Measurements from ENCODE around the gene SPDEF.

SPDEF gene

GRCh38 chr6:34526241-34526972 lies 29.7 kb downstream of the SPDEF start:
- DNase-seq: no peak

GRCh38 chr6:34525431-34526175 lies 30.5 kb downstream of the SPDEF start:
- DNase-seq: no peak

- DNase-seq: no peak
Observed at GRCh38 chr6:34524971-34525370, 31.2 kb downstream of the SPDEF start.

GRCh38 chr6:34524499-34524898 lies 31.6 kb downstream of the SPDEF start:
- DNase-seq: no peak

GRCh38 chr6:34523441-34524206 lies 32.5 kb downstream of the SPDEF start:
- DNase-seq: no peak

- no peak for DNase-seq
Observed at GRCh38 chr6:34522761-34523160, 33.4 kb downstream of the SPDEF start.

- no peak for DNase-seq
Observed at GRCh38 chr6:34521463-34522285, 34.5 kb downstream of the SPDEF start.

- no peak for DNase-seq
Observed at GRCh38 chr6:34520645-34521462, 35.3 kb downstream of the SPDEF start.

- DNase-seq: no peak
Observed at GRCh38 chr6:34519971-34520644, 36.0 kb downstream of the SPDEF start.

- no peak for DNase-seq
Observed at GRCh38 chr6:34518669-34519365, 37.3 kb downstream of the SPDEF start.

- no peak for DNase-seq
Observed at GRCh38 chr6:34517966-34518365, 38.2 kb downstream of the SPDEF start.

- DNase-seq: no peak
Observed at GRCh38 chr6:34517461-34517881, 38.7 kb downstream of the SPDEF start.

- DNase-seq: no peak
Observed at GRCh38 chr6:34516391-34517324, 39.5 kb downstream of the SPDEF start.

- no peak for DNase-seq
Observed at GRCh38 chr6:34515473-34516387, 40.4 kb downstream of the SPDEF start.

- DNase-seq: no peak
Observed at GRCh38 chr6:34514593-34515472, 41.3 kb downstream of the SPDEF start.

- DNase-seq: no peak
Observed at GRCh38 chr6:34514112-34514511, 42.0 kb downstream of the SPDEF start.

- no peak for DNase-seq
Observed at GRCh38 chr6:34513646-34514045, 42.5 kb downstream of the SPDEF start.

Measured in activated CD4-positive, alpha-beta T cell treated with anti-CD3 and anti-CD28 coated beads for 1 hour (primary cell).